Non-pigmented ciliary epithelial cell (primary cell): ENCODE data around the gene HMBS.
"Not testable (repeated sequence)": the region's sequence is repeated elsewhere in the genome, so short reads cannot be mapped to it uniquely, and the experiment has no call there.

Experiments used
- DNase-seq: peaks from one replicate; pipeline ENCODE4 v3.0.0-alpha.2; 2010; ENCODE audit warnings: low read depth

Gene HMBS

GRCh38 chr11:119118946-119119345, 34.3 kb downstream of the HMBS start:
- no peak for DNase-seq

GRCh38 chr11:119120639-119121007, 35.9 kb downstream of the HMBS start:
- peak; percentile 20 for DNase-seq

- peak; percentile 93 for DNase-seq
Observed at GRCh38 chr11:119121008-119121810, 36.5 kb downstream of the HMBS start, which contains the start of gene HINFP. Gene HINFP (plus strand): TSS chr11:119121580. CDS start chr11:119126945, 5,365 bp downstream.

DNA sequence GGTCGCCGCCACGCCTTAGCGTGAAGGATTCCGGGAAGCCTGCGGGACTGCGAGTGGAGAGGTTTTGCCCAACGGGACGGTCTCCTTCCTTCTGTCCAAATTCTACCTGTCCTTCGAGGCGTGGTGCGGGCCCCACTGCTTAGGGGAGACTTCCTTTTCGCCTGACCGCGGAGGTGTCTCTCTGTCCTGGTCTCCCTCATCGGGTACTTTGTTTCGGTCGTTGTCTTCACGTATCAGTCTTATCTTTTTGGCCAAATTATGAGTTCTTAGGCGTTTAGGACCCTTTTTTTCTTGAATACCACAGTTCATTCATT, 37.1 kb downstream of the HMBS start:
- no peak for DNase-seq

DNA sequence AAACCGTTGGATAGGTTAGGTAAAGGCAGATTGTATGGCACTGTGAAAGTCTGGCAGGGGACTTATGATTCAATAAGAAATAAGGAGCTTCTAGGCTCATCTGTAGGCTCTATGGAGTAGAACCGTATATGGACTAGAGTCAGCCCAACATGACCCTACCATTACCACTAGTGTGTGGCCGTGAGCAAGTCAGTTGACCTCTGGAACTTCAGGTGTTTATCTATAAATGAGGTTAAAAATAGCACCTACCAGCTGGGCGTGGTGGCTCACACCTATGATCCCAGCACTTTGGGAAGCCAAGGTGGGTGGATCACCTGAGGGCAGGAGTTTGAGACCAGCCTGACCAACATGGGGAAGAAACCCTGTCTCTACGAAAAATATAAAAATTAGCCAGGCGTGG, 41.1 kb downstream of the HMBS start:
- no peak for DNase-seq

- no peak for DNase-seq
Observed at GRCh38 chr11:119126675-119127268, 42.1 kb downstream of the HMBS start.

GRCh38 chr11:119130662-119131061, 46.0 kb downstream of the HMBS start:
- no peak for DNase-seq

GRCh38 chr11:119134389-119134978, 49.8 kb downstream of the HMBS start:
- no peak for DNase-seq

DNA sequence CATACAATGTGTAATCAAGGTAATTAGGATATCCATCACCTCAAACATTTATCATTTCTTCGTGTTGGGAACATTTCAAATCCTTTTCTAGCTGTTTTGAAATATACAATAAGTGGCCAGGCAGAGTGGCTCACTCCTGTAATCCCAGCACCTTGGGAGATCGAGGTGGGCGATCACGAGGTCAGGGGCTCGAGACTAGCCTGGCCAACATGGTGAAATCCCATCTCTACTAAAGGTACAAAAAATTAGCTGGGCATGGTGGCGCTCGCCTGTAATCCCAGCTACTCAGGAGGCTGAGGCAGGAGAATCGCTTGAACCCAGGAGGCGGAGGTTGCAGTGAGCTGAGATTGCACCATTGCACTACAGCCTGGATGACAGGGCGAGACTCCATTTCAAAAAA, 54.6 kb downstream of the HMBS start:
- DNase-seq = not testable (repeated sequence)
